Measurements from ENCODE around the gene DLX3.

DNA sequence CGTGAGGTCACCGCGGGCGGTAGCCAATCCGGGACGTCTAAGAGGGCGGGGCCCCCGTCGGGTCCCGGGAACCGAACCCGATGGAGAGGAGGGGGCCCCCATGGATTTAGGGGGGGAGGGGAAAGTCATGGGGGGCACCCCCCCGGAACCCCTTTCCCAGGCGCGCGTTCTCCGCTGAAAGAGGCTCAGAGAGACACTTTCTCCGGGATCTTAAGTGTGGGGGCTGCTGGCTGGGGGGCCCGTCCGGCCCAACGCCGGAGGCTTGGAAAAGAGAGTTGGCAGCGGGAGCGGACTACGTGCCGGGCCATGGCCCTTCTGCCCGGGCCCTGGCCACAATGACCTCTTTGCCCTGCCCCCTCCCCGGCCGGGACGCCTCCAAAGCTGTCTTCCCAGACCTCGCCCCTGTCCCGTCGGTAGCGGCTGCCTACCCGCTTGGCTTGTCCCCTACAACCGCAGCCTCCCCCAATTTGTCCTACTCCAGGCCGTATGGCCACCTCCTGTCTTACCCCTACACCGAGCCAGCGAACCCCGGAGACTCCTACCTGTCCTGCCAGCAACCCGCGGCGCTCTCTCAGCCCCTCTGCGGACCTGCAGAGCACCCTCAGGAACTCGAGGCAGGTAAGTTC is 25.8 kb downstream of the DLX3 start, which contains the start of gene DLX4:
- TF ChIP-seq, protein P1, sequence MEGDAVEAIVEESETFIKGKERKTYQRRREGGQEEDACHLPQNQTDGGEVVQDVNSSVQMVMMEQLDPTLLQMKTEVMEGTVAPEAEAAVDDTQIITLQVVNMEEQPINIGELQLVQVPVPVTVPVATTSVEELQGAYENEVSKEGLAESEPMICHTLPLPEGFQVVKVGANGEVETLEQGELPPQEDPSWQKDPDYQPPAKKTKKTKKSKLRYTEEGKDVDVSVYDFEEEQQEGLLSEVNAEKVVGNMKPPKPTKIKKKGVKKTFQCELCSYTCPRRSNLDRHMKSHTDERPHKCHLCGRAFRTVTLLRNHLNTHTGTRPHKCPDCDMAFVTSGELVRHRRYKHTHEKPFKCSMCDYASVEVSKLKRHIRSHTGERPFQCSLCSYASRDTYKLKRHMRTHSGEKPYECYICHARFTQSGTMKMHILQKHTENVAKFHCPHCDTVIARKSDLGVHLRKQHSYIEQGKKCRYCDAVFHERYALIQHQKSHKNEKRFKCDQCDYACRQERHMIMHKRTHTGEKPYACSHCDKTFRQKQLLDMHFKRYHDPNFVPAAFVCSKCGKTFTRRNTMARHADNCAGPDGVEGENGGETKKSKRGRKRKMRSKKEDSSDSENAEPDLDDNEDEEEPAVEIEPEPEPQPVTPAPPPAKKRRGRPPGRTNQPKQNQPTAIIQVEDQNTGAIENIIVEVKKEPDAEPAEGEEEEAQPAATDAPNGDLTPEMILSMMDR (IDR thresholded peaks at IDR 0.05; ENCODE audit: insufficient read depth, low read length, poor library complexity, severe bottlenecking): no peak
- no peak for TF ChIP-seq EZH2phosphoT487 (conservative IDR thresholded peaks at IDR 0.05; ENCODE audit: low read length)

Measured in SU-DHL-6 (cell line).